HG02970 (cell line): ENCODE results near the gene BHLHA15.

Source experiments
- ATAC-seq: cut with Tn5 transposase; IDR thresholded peaks from one replicate; pipeline ENCODE4 v1.9.1; 2021; ENCODE audit warnings: mild to moderate bottlenecking, moderate library complexity, moderate number of reproducible peaks; ENCODE audit not compliant: unreplicated experiment, low FRiP score

BHLHA15 gene

GRCh38 chr7:98186452-98187137, 24.6 kb upstream of the BHLHA15 start:
- ATAC-seq = no peak

GRCh38 chr7:98187138-98187502, 24.1 kb upstream of the BHLHA15 start:
- no peak for ATAC-seq

- ATAC-seq = no peak
Observed at GRCh38 chr7:98189559-98189958, 21.7 kb upstream of the BHLHA15 start.

GRCh38 chr7:98191668-98192431, 19.4 kb upstream of the BHLHA15 start:
- no peak for ATAC-seq

- ATAC-seq = no peak
Observed at GRCh38 chr7:98192781-98193457, 18.3 kb upstream of the BHLHA15 start.

GRCh38 chr7:98193474-98194180, 17.6 kb upstream of the BHLHA15 start:
- ATAC-seq = no peak

GRCh38 chr7:98194186-98194585, 17.1 kb upstream of the BHLHA15 start:
- ATAC-seq = no peak

GRCh38 chr7:98194672-98195457, 16.4 kb upstream of the BHLHA15 start:
- ATAC-seq = no peak

- no peak for ATAC-seq
Observed at GRCh38 chr7:98196706-98197605, 14.3 kb upstream of the BHLHA15 start.

GRCh38 chr7:98199131-98199530, 12.1 kb upstream of the BHLHA15 start:
- no peak for ATAC-seq

- ATAC-seq = no peak
Observed at GRCh38 chr7:98200364-98200763, 10.9 kb upstream of the BHLHA15 start.

GRCh38 chr7:98202367-98203195, 8.7 kb upstream of the BHLHA15 start:
- ATAC-seq = peak; percentile 90

- peak; percentile 39 for ATAC-seq
Observed at GRCh38 chr7:98203261-98203963, 7.8 kb upstream of the BHLHA15 start.

GRCh38 chr7:98203964-98204605, 7.2 kb upstream of the BHLHA15 start:
- no peak for ATAC-seq

- no peak for ATAC-seq
Observed at GRCh38 chr7:98204670-98205069, 6.6 kb upstream of the BHLHA15 start.

- no peak for ATAC-seq
Observed at GRCh38 chr7:98205162-98205845, 5.9 kb upstream of the BHLHA15 start.
